ENCODE measurements around the gene P3H3. TPM values are rescaled to one million over a fixed set of nuclear protein-coding genes. Genes with fewer than 3 reads are reported as not detected.
"Not testable (repeated sequence)": the region's sequence is repeated elsewhere in the genome, so short reads cannot be mapped to it uniquely, and the experiment has no call there.

P3H3 gene
- polyA plus RNA-seq, 1 experiment = 45.5 TPM

GRCh38 chr12:6884539-6884938 lies 56.3 kb downstream of the P3H3 start:
- no peaks in the 10 kb centered on the region for H3K9me3 ChIP-seq (ENCODE audit: control insufficient read depth, insufficient read depth, low read length)
- no peaks in the 10 kb centered on the region for H3K27me3 ChIP-seq (ENCODE audit: control insufficient read depth, insufficient read depth, low read length)
- H3K27ac ChIP-seq (ENCODE audit: low read depth, low read length) = no peak overlapping the region
- no peak overlapping the region for H3K4me3 ChIP-seq (ENCODE audit: low read depth, low read length)
- POLR2A ChIA-PET = interaction anchor here (0.7 to 1.2 kb wide), 2 partner anchors 16 to 30 kb away, joined by 3 to 4 read pairs; partner anchors contain the start of gene ENO2
- no peak for DNase-seq (ENCODE audit: low read depth, low spot score)
- CTCF ChIA-PET = interaction anchor here (0.6 to 0.7 kb wide), 2 partner anchors 15 to 39 kb away, joined by 3 read pairs; no protein-coding TSS in a partner anchor
- TF ChIP-seq, protein P1, sequence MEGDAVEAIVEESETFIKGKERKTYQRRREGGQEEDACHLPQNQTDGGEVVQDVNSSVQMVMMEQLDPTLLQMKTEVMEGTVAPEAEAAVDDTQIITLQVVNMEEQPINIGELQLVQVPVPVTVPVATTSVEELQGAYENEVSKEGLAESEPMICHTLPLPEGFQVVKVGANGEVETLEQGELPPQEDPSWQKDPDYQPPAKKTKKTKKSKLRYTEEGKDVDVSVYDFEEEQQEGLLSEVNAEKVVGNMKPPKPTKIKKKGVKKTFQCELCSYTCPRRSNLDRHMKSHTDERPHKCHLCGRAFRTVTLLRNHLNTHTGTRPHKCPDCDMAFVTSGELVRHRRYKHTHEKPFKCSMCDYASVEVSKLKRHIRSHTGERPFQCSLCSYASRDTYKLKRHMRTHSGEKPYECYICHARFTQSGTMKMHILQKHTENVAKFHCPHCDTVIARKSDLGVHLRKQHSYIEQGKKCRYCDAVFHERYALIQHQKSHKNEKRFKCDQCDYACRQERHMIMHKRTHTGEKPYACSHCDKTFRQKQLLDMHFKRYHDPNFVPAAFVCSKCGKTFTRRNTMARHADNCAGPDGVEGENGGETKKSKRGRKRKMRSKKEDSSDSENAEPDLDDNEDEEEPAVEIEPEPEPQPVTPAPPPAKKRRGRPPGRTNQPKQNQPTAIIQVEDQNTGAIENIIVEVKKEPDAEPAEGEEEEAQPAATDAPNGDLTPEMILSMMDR (IDR thresholded peaks at IDR 0.05; ENCODE audit: low read depth, low read length) = no peak

DNA sequence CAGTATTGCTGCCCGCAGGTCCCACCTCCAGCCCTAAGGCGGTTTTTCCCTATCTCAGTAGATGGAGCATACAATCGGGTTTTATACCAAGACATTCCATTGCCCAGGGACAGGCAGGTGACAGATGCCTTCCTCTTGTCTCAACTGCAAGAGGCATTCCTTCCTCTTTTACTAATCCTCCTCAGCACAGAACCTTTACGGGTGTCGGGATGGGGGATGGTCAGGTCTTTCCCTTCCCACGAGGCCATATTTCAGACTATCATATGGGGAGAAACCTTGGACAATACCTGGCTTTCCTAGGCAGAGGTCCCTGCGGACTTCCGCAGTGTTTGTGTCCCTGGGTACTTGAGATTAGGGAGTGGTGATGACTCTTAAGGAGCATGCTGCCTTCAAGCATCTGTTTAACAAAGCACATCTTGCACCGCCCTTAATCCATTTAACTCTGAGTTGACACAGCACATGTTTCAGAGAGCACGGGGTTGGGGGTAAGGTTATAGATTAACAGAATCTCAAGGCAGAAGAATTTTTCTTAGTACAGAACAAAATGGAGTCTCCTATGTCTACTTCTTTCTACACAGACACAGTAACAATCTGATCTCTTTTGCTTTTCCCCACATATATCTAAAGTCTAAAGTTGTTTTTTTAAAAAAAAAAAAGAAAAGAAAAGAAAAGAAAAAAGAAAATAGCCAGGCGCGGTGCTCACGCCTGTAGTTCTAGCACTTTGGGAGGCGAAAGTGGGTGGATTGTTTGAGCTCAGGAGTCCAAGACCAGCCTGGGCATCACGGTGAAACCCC lies 58.2 kb downstream of the P3H3 start:
- H3K27ac ChIP-seq (ENCODE audit: low read depth, low read length); DNase-seq (ENCODE audit: low read depth, low spot score); POLR2A ChIA-PET; H3K27me3 ChIP-seq (ENCODE audit: control insufficient read depth, insufficient read depth, low read length); H3K9me3 ChIP-seq (ENCODE audit: control insufficient read depth, insufficient read depth, low read length); H3K4me3 ChIP-seq (ENCODE audit: low read depth, low read length): not testable (repeated sequence)
- CTCF ChIA-PET = interaction anchor here (1.1 kb wide), 1 partner anchor 14 kb away, joined by 10 read pairs; the partner anchor contains the start of gene SPSB2

DNA sequence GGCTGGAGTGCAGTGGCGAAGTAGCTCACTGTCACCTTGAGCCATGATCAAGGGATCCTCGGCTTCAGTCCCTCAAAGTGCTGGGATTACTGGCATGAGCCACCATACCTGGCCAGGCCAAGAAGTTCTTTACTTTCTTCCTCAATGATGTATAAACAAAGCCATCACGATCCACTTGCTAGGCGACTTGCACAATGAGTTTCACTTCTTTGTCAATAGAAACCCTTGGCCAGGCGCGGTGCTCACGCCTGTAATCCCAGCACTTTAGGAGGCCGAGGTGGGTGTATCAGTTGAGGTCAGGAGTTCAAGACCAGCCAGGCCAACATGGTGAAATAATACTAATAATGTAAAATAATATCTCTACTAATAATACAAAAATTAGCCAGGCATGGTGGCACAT lies 59.3 kb downstream of the P3H3 start:
- ChIA-PET POLR2A (interaction anchor here (0.7 kb wide), 1 partner anchor 14 kb away, joined by 3 read pairs; the partner anchor contains the start of gene SPSB2), CTCF (interaction anchor here (1.1 kb wide), 1 partner anchor 15 kb away, joined by 10 read pairs; the partner anchor contains the start of gene SPSB2)
- H3K9me3 ChIP-seq (ENCODE audit: control insufficient read depth, insufficient read depth, low read length) = no peaks in the 10 kb centered on the region; the same call in 1 of the 2 replicates
- H3K27ac ChIP-seq (ENCODE audit: low read depth, low read length) = no peak overlapping the region
- no peaks in the 10 kb centered on the region for H3K27me3 ChIP-seq (ENCODE audit: control insufficient read depth, insufficient read depth, low read length)
- H3K4me3 ChIP-seq (ENCODE audit: low read depth, low read length) = no peak overlapping the region
- DNase-seq (ENCODE audit: low read depth, low spot score) = no peak
- TF ChIP-seq, protein P1 (IDR thresholded peaks at IDR 0.05; ENCODE audit: low read depth, low read length) = no peak

DNA sequence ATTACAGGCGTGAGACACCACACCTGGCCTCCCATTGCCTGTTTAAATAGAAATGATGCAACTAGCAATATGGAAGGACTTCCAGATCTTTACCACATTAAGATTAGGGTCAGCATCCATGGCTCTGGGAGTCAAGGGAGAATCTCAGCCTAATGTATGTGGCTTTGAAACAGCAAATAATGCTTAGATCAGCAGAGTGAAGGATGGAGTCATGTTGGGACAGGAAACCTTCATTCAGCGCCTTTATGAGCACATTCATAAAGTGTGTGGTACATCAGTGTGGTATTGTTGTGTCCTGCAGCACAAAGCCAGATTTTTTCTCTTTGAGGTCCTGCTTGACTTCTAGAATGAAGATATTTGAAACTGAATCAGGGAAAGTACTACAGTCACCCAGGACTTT lies 60.2 kb downstream of the P3H3 start:
- Histone ChIP-seq H3K27me3 (ENCODE audit: control insufficient read depth, insufficient read depth, low read length) (no peaks in the 10 kb centered on the region), H3K27ac (ENCODE audit: low read depth, low read length) (no peak overlapping the region), H3K4me3 (ENCODE audit: low read depth, low read length) (no peak overlapping the region), H3K9me3 (ENCODE audit: control insufficient read depth, insufficient read depth, low read length) (no peaks in the 10 kb centered on the region; the same call in 1 of the 2 replicates)
- POLR2A ChIA-PET = no interaction called here
- TF ChIP-seq, protein P1 (IDR thresholded peaks at IDR 0.05; ENCODE audit: low read depth, low read length) = no peak
- DNase-seq (ENCODE audit: low read depth, low spot score) = no peak
- CTCF ChIA-PET = no interaction called here

GRCh38 chr12:6888794-6889193 lies 60.6 kb downstream of the P3H3 start:
- CTCF ChIA-PET = interaction anchor here (0.9 kb wide), 1 partner anchor 19 kb away, joined by 3 read pairs; no protein-coding TSS in a partner anchor
- H3K27me3 ChIP-seq (ENCODE audit: control insufficient read depth, insufficient read depth, low read length); H3K9me3 ChIP-seq (ENCODE audit: control insufficient read depth, insufficient read depth, low read length); H3K4me3 ChIP-seq (ENCODE audit: low read depth, low read length); POLR2A ChIA-PET; H3K27ac ChIP-seq (ENCODE audit: low read depth, low read length); DNase-seq (ENCODE audit: low read depth, low spot score): not testable (repeated sequence)

Other genes starting within 250 kb of the P3H3 start
- gene CHD4, start 221.0 kb upstream of the P3H3 start, polyA plus RNA-seq (2011; rRNA removed) = 86.3 and 119 TPM in 2 replicates
- not detected in 2 replicates for gene LPAR5, start 192.4 kb upstream of the P3H3 start, polyA plus RNA-seq (2011; rRNA removed)
- gene ACRBP, start 181.0 kb upstream of the P3H3 start, polyA plus RNA-seq (2011; rRNA removed) = 0.41 and 0.64 TPM in 2 replicates
- 58.6 and 66.6 TPM in 2 replicates for gene ING4, start 165.3 kb upstream of the P3H3 start, polyA plus RNA-seq (2011; rRNA removed)
- 39.3 and 44.3 TPM in 2 replicates for gene ZNF384, start 139.0 kb upstream of the P3H3 start, polyA plus RNA-seq (2011; rRNA removed)
- gene PIANP, start 127.6 kb upstream of the P3H3 start, polyA plus RNA-seq (2011; rRNA removed) = 1.2 and 2.2 TPM in 2 replicates
- gene COPS7A, start 104.4 kb upstream of the P3H3 start, polyA plus RNA-seq (2011; rRNA removed) = 93.2 and 104 TPM in 2 replicates
- 241 and 263 TPM in 2 replicates for gene MLF2, start 75.3 kb upstream of the P3H3 start, polyA plus RNA-seq (2011; rRNA removed)
- 155 and 170 TPM in 2 replicates for gene PTMS, start 62.0 kb upstream of the P3H3 start, polyA plus RNA-seq (2011; rRNA removed)
- gene LAG3, start 55.9 kb upstream of the P3H3 start, polyA plus RNA-seq (2011; rRNA removed) = 0.11 and 0.33 TPM in 2 replicates
- 24.8 and 24.9 TPM in 2 replicates for gene CD4, start 38.9 kb upstream of the P3H3 start, polyA plus RNA-seq (2011; rRNA removed)
- 5.2 and 7.6 TPM in 2 replicates for gene GPR162, start 6.6 kb upstream of the P3H3 start, polyA plus RNA-seq (2011; rRNA removed)
- gene GNB3, start 12.5 kb downstream of the P3H3 start, polyA plus RNA-seq (2011; rRNA removed) = 3.4 and 3.6 TPM in 2 replicates
- 11.6 and 12.5 TPM in 2 replicates for gene CDCA3, start 22.9 kb downstream of the P3H3 start, polyA plus RNA-seq (2011; rRNA removed)
- gene USP5, start 23.7 kb downstream of the P3H3 start, polyA plus RNA-seq (2011; rRNA removed) = 47.1 and 54.8 TPM in 2 replicates
- 1,246 and 1,347 TPM in 2 replicates for gene TPI1, start 39.1 kb downstream of the P3H3 start, polyA plus RNA-seq (2011; rRNA removed)
- 2.6 and 3.7 TPM in 2 replicates for gene SPSB2, start 44.9 kb downstream of the P3H3 start, polyA plus RNA-seq (2011; rRNA removed)
- gene LRRC23, start 76.4 kb downstream of the P3H3 start, polyA plus RNA-seq (2011; rRNA removed) = 10.4 and 10.6 TPM in 2 replicates
- gene ENO2, start 86.2 kb downstream of the P3H3 start, polyA plus RNA-seq (2011; rRNA removed) = 25.4 and 27.5 TPM in 2 replicates
- gene ATN1, start 99.6 kb downstream of the P3H3 start, polyA plus RNA-seq (2011; rRNA removed) = 11.2 and 21.4 TPM in 2 replicates
- gene RNU7-1, start 115.4 kb downstream of the P3H3 start, polyA plus RNA-seq (2011; rRNA removed) = not detected in 2 replicates
- 359 and 425 TPM in 2 replicates for gene C12orf57, start 115.6 kb downstream of the P3H3 start, polyA plus RNA-seq (2011; rRNA removed)
- 0.07 and 0.10 TPM in 2 replicates for gene PTPN6, start 122.9 kb downstream of the P3H3 start, polyA plus RNA-seq (2011; rRNA removed)
- 242 and 255 TPM in 2 replicates for gene PHB2, start 142.3 kb downstream of the P3H3 start, polyA plus RNA-seq (2011; rRNA removed)
- 46.1 and 47.8 TPM in 2 replicates for gene EMG1, start 142.5 kb downstream of the P3H3 start, polyA plus RNA-seq (2011; rRNA removed)
- gene LPCAT3, start 190.1 kb downstream of the P3H3 start, polyA plus RNA-seq (2011; rRNA removed) = 36.0 and 37.6 TPM in 2 replicates
- gene C1S, start 232.3 kb downstream of the P3H3 start, polyA plus RNA-seq (2011; rRNA removed) = 406 and 458 TPM in 2 replicates

All from AG04450 (cell line).